Measurements from ENCODE around the gene RGS6. TPM values are rescaled to one million over a fixed set of nuclear protein-coding genes. Genes with fewer than 3 reads are reported as not detected.

The RGS6 gene
- total and polyA plus RNA-seq, 2 of the 4 experiments (the other 2 are of a cell fraction): not detected

DNA sequence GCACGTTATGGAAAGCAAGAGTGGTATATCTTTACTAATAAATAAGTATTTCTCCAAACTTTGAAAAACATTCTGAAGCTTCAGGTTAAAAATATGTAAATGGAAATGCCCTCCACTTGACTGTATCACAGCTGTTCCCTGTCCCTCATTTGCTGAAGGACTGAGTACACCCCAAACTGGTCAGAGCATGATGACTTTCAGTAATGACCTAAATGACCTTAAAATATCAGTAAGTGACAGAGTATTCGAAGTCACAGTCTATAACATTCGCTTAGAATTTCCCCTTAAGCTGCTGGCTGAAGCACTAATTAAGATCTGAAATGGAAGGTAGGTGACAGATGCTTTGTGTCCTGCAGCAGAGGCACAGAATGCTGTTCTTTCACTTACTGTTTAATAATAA is 191.5 kb downstream of the RGS6 start:
- Histone ChIP-seq H2BK15ac (ENCODE audit: low read depth, low read length) (no peak overlapping the region), H2BK120ac (ENCODE audit: low read depth, low read length) (no peak overlapping the region), H3K27me3 (ENCODE audit: control insufficient read depth, insufficient read depth, low read length) (no peaks in the 10 kb centered on the region), H2BK5ac (ENCODE audit: low read depth, low read length, poor library complexity, severe bottlenecking) (no peak overlapping the region), H4K91ac (ENCODE audit: insufficient read depth, low read depth, low read length) (no peak overlapping the region), H3K23ac (ENCODE audit: low read depth, low read length) (no peak overlapping the region), H3K4me2 (ENCODE audit: low read depth, low read length) (no peak overlapping the region), H2AK5ac (ENCODE audit: low read depth, low read length) (no peak overlapping the region), H2BK20ac (ENCODE audit: low read depth, low read length) (no peak overlapping the region), H3K9me1 (ENCODE audit: insufficient read depth, low read length) (no peaks in the 10 kb centered on the region), H3K9me3 (ENCODE audit: control insufficient read depth, insufficient read depth, low read length) (no peaks in the 10 kb centered on the region), H3K9ac (ENCODE audit: low read depth, low read length) (no peak overlapping the region), H3K4ac (ENCODE audit: low read depth, low read length) (no peak overlapping the region), H2AFZ (replicated peaks; ENCODE audit: low read length, poor library complexity) (no peak overlapping the region), H3K14ac (replicated peaks; ENCODE audit: low read depth, low read length) (no peak overlapping the region), H4K20me1 (ENCODE audit: insufficient read depth, low read length) (no peaks in the 10 kb centered on the region), H3K36me3 (ENCODE audit: control insufficient read depth, insufficient read depth, low read length) (no peaks in the 10 kb centered on the region), H3K18ac (ENCODE audit: low read depth, low read length) (no peak overlapping the region), H3K56ac (ENCODE audit: extremely low read depth, insufficient read depth, low read length) (no peak overlapping the region), H3K79me1 (ENCODE audit: low read depth in 1 of 2, low read length in 2 of 2) (no peaks in the 10 kb centered on the region), H4K8ac (ENCODE audit: low read depth in 2 of 2, low read length in 2 of 2) (no peak overlapping the region), H4K5ac (ENCODE audit: low read depth, low read length) (no peak overlapping the region), H3K27ac (ENCODE audit: insufficient read depth, low read length) (no peak overlapping the region), H2AK9ac (replicated peaks; ENCODE audit: low read depth, low read length, poor library complexity) (no peak overlapping the region), H3K4me1 (ENCODE audit: control insufficient read depth, insufficient read depth, low read length) (no peaks in the 10 kb centered on the region), H3K4me3 (ENCODE audit: insufficient read depth, low read depth, low read length) (no peak overlapping the region)
- WGBS, 2 experiments (ENCODE audit: extremely low coverage in 2 of 2, insufficient read length in 1 of 2): no CpG with 5 or more reads among the region's 3 CpGs
- ChIA-PET CTCF (no interaction called here), POLR2A (ENCODE audit: unreplicated experiment) (no interaction called here)
- ATAC-seq (ENCODE audit: low read depth) (no peak), DNase-seq (no peak)
- intact Hi-C loops (cut with micrococcal nuclease) (no loop called here), in situ Hi-C loops (cut with MboI; ENCODE audit: low sequenced_read_pairs) (no loop called here), dilution Hi-C loops (cut with HindIII; ENCODE audit: low sequenced_read_pairs, unreplicated experiment) (no loop called here)
- no TSS peak for BruUV-seq (replicated peaks)
- TF ChIP-seq CEBPB (IDR thresholded peaks at IDR 0.05; ENCODE audit: low read depth, low read length): no peak
- no peak for TF ChIP-seq MXI1 (IDR thresholded peaks at IDR 0.05; ENCODE audit: borderline replicate concordance, low read depth, low read length)
- TF ChIP-seq BHLHE40 (IDR thresholded peaks at IDR 0.05; ENCODE audit: low read depth, low read length): no peak
